ENCODE data around the gene C1orf21.

The C1orf21 gene

DNA sequence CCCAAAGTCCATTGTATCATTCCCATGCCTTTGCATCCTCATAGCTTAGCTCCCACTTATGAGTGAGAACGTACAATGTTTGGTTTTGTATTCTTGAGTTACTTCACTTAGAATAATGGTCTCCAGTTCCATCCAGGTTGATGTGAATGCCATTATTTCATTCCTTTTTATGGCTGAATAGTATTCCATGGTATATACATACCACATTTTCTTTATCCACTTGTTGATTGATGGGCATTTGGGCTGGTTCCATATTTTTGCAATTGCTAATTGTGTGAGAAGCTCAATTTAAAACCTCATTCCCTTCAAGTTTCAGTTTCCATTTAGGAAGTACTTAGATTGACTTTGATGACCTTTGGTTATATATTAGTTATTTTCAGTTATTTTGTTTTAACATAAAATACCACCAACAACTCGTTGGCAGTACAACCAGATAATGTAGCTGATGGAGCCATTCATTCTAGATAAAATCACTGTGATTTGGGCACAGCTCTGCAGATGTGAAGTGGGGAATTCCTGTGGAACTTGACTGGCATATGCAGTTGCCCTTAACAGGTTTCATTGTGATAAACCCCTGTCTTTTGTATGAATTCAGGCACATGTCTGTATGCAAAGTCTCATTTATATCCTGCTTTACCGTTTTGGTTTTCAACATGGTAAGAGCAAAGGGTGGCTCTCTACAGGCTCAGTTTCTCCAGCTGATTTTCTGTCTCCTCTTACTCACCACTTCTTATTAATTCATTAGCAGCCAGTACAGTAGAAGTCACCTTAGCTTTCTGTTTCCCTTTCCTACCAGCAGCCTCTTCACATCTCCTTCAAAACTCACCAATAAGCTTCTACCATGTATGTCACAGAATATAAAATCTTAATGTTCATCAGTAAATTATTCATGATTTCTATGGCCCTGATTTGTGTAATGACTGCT lies 170.9 kb downstream of the C1orf21 start:
- DNase-seq (ENCODE audit: insufficient read length, low spot score): no peak
- TF ChIP-seq POLR2A (IDR thresholded peaks at IDR 0.05; ENCODE audit: low read depth, low read length) (no peak), TAF1 (IDR thresholded peaks at IDR 0.05; ENCODE audit: low read depth, low read length) (no peak), PAX5 (IDR thresholded peaks at IDR 0.05; ENCODE audit: insufficient read depth, low read length, severe bottlenecking) (no peak), POU2F2 (IDR thresholded peaks at IDR 0.05; ENCODE audit: low read depth, low read length) (no peak), POLR2AphosphoS5 (IDR thresholded peaks at IDR 0.05; ENCODE audit: low read depth, low read length) (no peak), SPI1 (IDR thresholded peaks at IDR 0.05; ENCODE audit: low read depth, low read length) (no peak)
- FAIRE-seq: no peak

DNA sequence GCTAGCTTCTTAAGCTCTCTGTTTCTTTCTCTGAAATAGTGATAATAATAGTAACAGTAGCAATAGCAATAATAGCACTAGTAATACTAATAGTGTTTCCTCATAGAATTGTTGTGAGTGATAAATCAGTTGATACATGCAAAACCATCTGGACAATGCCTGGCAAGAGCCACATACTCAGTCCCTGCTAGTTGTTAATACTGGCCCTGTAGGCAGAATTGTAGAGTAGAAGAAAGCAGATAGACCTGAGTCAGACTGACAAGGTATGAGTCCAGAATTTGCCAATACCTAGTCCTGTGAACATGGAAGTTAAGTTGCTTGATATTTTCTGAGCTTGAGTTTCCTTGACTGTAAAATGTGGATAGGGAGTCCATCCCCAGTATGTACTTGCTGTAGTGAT lies 171.9 kb downstream of the C1orf21 start:
- FAIRE-seq (no peak), DNase-seq (ENCODE audit: insufficient read length, low spot score) (no peak)
- TF ChIP-seq POU2F2 (IDR thresholded peaks at IDR 0.05; ENCODE audit: low read depth, low read length): no peak
- no peak for TF ChIP-seq POLR2A (IDR thresholded peaks at IDR 0.05; ENCODE audit: low read depth, low read length)
- TF ChIP-seq TAF1 (IDR thresholded peaks at IDR 0.05; ENCODE audit: low read depth, low read length): no peak
- no peak for TF ChIP-seq SPI1 (IDR thresholded peaks at IDR 0.05; ENCODE audit: low read depth, low read length)

- TF ChIP-seq POLR2A (IDR thresholded peaks at IDR 0.05; ENCODE audit: low read depth, low read length) (no peak), SPI1 (IDR thresholded peaks at IDR 0.05; ENCODE audit: low read depth, low read length) (no peak), PAX5 (IDR thresholded peaks at IDR 0.05; ENCODE audit: insufficient read depth, low read length, severe bottlenecking) (no peak), POLR2AphosphoS5 (IDR thresholded peaks at IDR 0.05; ENCODE audit: low read depth, low read length) (no peak), TAF1 (IDR thresholded peaks at IDR 0.05; ENCODE audit: low read depth, low read length) (no peak), POU2F2 (IDR thresholded peaks at IDR 0.05; ENCODE audit: low read depth, low read length) (no peak)
- no peak for FAIRE-seq
These were observed 172.4 kb downstream of the C1orf21 start for GRCh38 chr1:184559117-184559713.

DNA sequence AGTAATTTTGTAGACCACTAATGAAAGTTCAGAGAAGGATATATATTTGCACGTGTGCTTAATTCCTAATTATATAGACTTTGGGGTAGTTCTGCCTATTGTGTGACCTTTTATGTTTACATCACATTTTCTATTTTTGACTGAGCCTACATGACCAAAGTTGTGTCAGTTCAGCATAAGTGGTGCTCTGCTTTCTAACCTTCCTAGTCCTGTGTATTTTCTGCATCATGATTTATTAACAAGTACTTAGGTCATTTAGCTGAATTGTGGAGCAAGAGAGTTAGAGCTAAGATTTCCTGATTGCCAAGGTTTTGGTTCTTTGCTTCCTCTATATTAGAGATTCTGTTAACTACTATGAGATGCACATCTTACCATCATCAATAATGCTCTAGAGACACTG lies 176.0 kb downstream of the C1orf21 start:
- DNase-seq (ENCODE audit: insufficient read length, low spot score): no peak
- TF ChIP-seq SPI1 (IDR thresholded peaks at IDR 0.05; ENCODE audit: low read depth, low read length) (no peak), POU2F2 (IDR thresholded peaks at IDR 0.05; ENCODE audit: low read depth, low read length) (no peak), POLR2A (IDR thresholded peaks at IDR 0.05; ENCODE audit: low read depth, low read length) (no peak), TAF1 (IDR thresholded peaks at IDR 0.05; ENCODE audit: low read depth, low read length) (no peak), POLR2AphosphoS5 (IDR thresholded peaks at IDR 0.05; ENCODE audit: low read depth, low read length) (no peak), PAX5 (IDR thresholded peaks at IDR 0.05; ENCODE audit: insufficient read depth, low read length, severe bottlenecking) (no peak)
- FAIRE-seq: no peak

More at GRCh38 chr1:184559117-184559713, 172.4 kb downstream of the C1orf21 start:
- DNase-seq (ENCODE audit: insufficient read length, low spot score): no peak

DNA sequence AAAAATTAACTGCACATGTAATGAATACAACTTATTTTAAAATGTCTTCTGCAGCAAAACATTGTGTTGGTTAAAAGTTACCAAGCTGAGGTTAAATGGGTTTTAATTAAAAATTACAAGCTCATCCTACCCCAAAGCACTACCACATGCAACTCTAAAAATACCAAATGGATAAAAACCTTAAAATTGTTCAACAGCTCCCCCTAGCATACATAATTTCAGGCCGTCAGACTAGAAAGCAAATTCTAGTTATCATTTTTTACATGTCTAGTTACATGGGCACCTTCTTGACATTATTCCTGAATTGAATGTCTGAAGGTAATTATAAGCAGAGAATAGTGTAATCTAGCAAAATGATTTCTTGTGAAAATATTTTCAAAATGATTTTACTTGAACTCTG lies 176.5 kb downstream of the C1orf21 start:
- DNase-seq (ENCODE audit: insufficient read length, low spot score) (no peak), FAIRE-seq (no peak)
- no peak for TF ChIP-seq PAX5 (IDR thresholded peaks at IDR 0.05; ENCODE audit: insufficient read depth, low read length, severe bottlenecking)
- TF ChIP-seq POU2F2 (IDR thresholded peaks at IDR 0.05; ENCODE audit: low read depth, low read length): no peak
- no peak for TF ChIP-seq TAF1 (IDR thresholded peaks at IDR 0.05; ENCODE audit: low read depth, low read length)
- no peak for TF ChIP-seq POLR2A (IDR thresholded peaks at IDR 0.05; ENCODE audit: low read depth, low read length)
- TF ChIP-seq SPI1 (IDR thresholded peaks at IDR 0.05; ENCODE audit: low read depth, low read length): no peak
- no peak for TF ChIP-seq POLR2AphosphoS5 (IDR thresholded peaks at IDR 0.05; ENCODE audit: low read depth, low read length)

- TF ChIP-seq PAX5 (IDR thresholded peaks at IDR 0.05; ENCODE audit: insufficient read depth, low read length, severe bottlenecking) (no peak), SPI1 (IDR thresholded peaks at IDR 0.05; ENCODE audit: low read depth, low read length) (no peak), TAF1 (IDR thresholded peaks at IDR 0.05; ENCODE audit: low read depth, low read length) (no peak), POLR2AphosphoS5 (IDR thresholded peaks at IDR 0.05; ENCODE audit: low read depth, low read length) (no peak), POLR2A (IDR thresholded peaks at IDR 0.05; ENCODE audit: low read depth, low read length) (no peak), POU2F2 (IDR thresholded peaks at IDR 0.05; ENCODE audit: low read depth, low read length) (no peak)
- FAIRE-seq: no peak
- no peak for DNase-seq (ENCODE audit: insufficient read length, low spot score)
These were observed 180.2 kb downstream of the C1orf21 start for GRCh38 chr1:184567009-184567408.

- no peak for TF ChIP-seq POLR2AphosphoS5 (IDR thresholded peaks at IDR 0.05; ENCODE audit: low read depth, low read length)
- no peak for TF ChIP-seq PAX5 (IDR thresholded peaks at IDR 0.05; ENCODE audit: insufficient read depth, low read length, severe bottlenecking)
- TF ChIP-seq POU2F2 (IDR thresholded peaks at IDR 0.05; ENCODE audit: low read depth, low read length): no peak
- no peak for TF ChIP-seq TAF1 (IDR thresholded peaks at IDR 0.05; ENCODE audit: low read depth, low read length)
- no peak for DNase-seq (ENCODE audit: insufficient read length, low spot score)
- FAIRE-seq: no peak
These were observed 180.8 kb downstream of the C1orf21 start for GRCh38 chr1:184567637-184568036.

DNA sequence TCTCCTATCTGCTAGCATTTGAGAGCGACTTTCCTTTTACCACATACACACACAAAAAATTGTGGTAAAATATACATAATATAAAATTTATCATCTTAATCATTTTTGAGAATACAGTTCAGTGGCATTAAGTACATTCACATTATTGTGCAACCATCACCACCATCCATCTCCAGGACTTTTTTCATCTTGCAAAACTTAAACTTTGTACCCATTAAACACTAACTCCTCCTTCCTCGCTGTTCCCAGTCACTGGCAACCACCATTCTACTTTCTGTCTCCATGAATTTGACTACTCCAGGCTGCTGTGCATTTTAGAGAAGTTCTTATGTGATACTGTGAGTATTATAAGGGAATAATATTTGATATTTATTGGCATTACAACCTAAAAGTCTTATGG lies 181.3 kb downstream of the C1orf21 start:
- DNase-seq (ENCODE audit: insufficient read length, low spot score): no peak
- no peak for FAIRE-seq

DNA sequence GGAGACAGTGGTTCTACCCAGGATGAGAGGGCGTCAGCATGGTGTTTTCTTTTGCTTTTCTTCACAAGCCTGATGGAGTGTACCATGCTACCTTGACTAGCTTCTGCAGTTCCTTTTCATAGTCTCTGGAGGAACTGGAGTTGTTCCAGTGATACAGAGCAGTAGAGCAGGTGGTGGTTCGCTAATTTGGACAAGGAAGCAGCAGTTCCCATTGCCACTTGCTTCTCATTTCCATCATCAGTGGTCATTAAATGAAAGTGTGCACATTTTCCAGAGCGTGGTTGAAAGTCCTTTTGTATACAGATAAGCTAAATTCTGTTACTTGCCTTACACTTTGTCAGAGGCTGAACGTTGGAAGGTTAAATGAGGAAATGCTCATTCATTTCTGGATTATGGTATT lies 182.3 kb downstream of the C1orf21 start:
- no peak for TF ChIP-seq SPI1 (IDR thresholded peaks at IDR 0.05; ENCODE audit: low read depth, low read length)
- TF ChIP-seq POU2F2 (IDR thresholded peaks at IDR 0.05; ENCODE audit: low read depth, low read length): no peak
- no peak for TF ChIP-seq TAF1 (IDR thresholded peaks at IDR 0.05; ENCODE audit: low read depth, low read length)
- TF ChIP-seq POLR2A (IDR thresholded peaks at IDR 0.05; ENCODE audit: low read depth, low read length): no peak
- TF ChIP-seq POLR2AphosphoS5 (IDR thresholded peaks at IDR 0.05; ENCODE audit: low read depth, low read length): no peak
- TF ChIP-seq PAX5 (IDR thresholded peaks at IDR 0.05; ENCODE audit: insufficient read depth, low read length, severe bottlenecking): no peak
- no peak for DNase-seq (ENCODE audit: insufficient read length, low spot score)
- FAIRE-seq: no peak

More for the DNA sequence above, 181.3 kb downstream of the C1orf21 start:
- TF ChIP-seq SPI1 (IDR thresholded peaks at IDR 0.05; ENCODE audit: low read depth, low read length): no peak
- TF ChIP-seq TAF1 (IDR thresholded peaks at IDR 0.05; ENCODE audit: low read depth, low read length): no peak
- no peak for TF ChIP-seq POU2F2 (IDR thresholded peaks at IDR 0.05; ENCODE audit: low read depth, low read length)
- TF ChIP-seq POLR2A (IDR thresholded peaks at IDR 0.05; ENCODE audit: low read depth, low read length): no peak
- TF ChIP-seq PAX5 (IDR thresholded peaks at IDR 0.05; ENCODE audit: insufficient read depth, low read length, severe bottlenecking): no peak
- TF ChIP-seq POLR2AphosphoS5 (IDR thresholded peaks at IDR 0.05; ENCODE audit: low read depth, low read length): no peak

All from GM12891 (cell line).